Measurements from ENCODE around the gene CCDC85A. TPM values are rescaled to one million over a fixed set of nuclear protein-coding genes. Genes with fewer than 3 reads are reported as not detected.
A peak's percentile ranks its signal among the peaks of the same experiment; 100 is the strongest.
"Not testable (repeated sequence)": the region's sequence is repeated elsewhere in the genome, so short reads cannot be mapped to it uniquely, and the experiment has no call there.

CCDC85A gene
- total and polyA plus RNA-seq, 2 experiments from 2014 or later: 0.21 to 0.24 TPM

- H3K27ac ChIP-seq (ENCODE audit: low read depth): no peak overlapping the region
- H3K9me2 ChIP-seq (ENCODE audit: insufficient read depth): peaks cover 5% of the 10 kb centered on the region
- DNase-seq (ENCODE audit: low spot score) (no peak), ATAC-seq (no peak)
- Mint-ChIP-seq H3K4me3 (no peak overlapping the region), H3K9me3 (peaks cover 9% of the 10 kb centered on the region), H3K27ac (no peak overlapping the region), H3K36me3 (ENCODE audit: low read depth) (peaks cover 7% of the 10 kb centered on the region; the same call in 2 of the 3 replicates), H3K27me3 (ENCODE audit: insufficient read depth, low read depth, poor library complexity) (peaks cover 2% of the 10 kb centered on the region), H3K4me1 (no peaks in the 10 kb centered on the region)
- H4K20me1 ChIP-seq (replicated peaks; ENCODE audit: insufficient read depth): no peaks in the 10 kb centered on the region; the same call in 1 of the 2 replicates
- H3K36me3 ChIP-seq (ENCODE audit: insufficient read depth): no peaks in the 10 kb centered on the region
- H3K27me3 ChIP-seq (ENCODE audit: insufficient read depth): no peaks in the 10 kb centered on the region
- H3F3A ChIP-seq (replicated peaks; ENCODE audit: low read depth): no peaks in the 10 kb centered on the region
- H3K4me3 ChIP-seq: no peak overlapping the region
- no peaks in the 10 kb centered on the region for H3K79me2 ChIP-seq (replicated peaks; ENCODE audit: insufficient read depth)
- no peaks in the 10 kb centered on the region for H3K4me1 ChIP-seq (ENCODE audit: insufficient read depth)
- no peak overlapping the region for H2AFZ ChIP-seq
- TF ChIP-seq JUNB (IDR thresholded peaks at IDR 0.05; ENCODE audit: unreplicated experiment) (no peak), ZNF114 (CRISPR knock-in tag; IDR thresholded peaks at IDR 0.05) (no peak), EZH2phosphoT487 (IDR thresholded peaks at IDR 0.05; ENCODE audit: unreplicated experiment) (no peak), ZNF331 (CRISPR knock-in tag; IDR thresholded peaks at IDR 0.05; ENCODE audit: low read depth) (no peak), ZNF462 (CRISPR knock-in tag; IDR thresholded peaks at IDR 0.05) (no peak), ETS1 (IDR thresholded peaks at IDR 0.05) (no peak), NANOG (IDR thresholded peaks at IDR 0.05; ENCODE audit: borderline replicate concordance) (no peak), STAT1 (IDR thresholded peaks at IDR 0.05; ENCODE audit: unreplicated experiment) (no peak)
- H3K4me2 ChIP-seq: no peak overlapping the region
Measured at GRCh38 chr2:56155188-56155587, 28.6 kb upstream of the CCDC85A start.

GRCh38 chr2:56159875-56160274, 23.9 kb upstream of the CCDC85A start:
- H3K4me3 Mint-ChIP-seq; H4K20me1 ChIP-seq (replicated peaks; ENCODE audit: insufficient read depth); H3K4me3 ChIP-seq; H3K4me1 Mint-ChIP-seq; H3K27me3 ChIP-seq (ENCODE audit: insufficient read depth); H3K27ac ChIP-seq (ENCODE audit: low read depth); H3K36me3 Mint-ChIP-seq (ENCODE audit: low read depth); H2AFZ ChIP-seq; H3K27me3 Mint-ChIP-seq (ENCODE audit: insufficient read depth, low read depth, poor library complexity); H3K27ac Mint-ChIP-seq; ATAC-seq; H3K4me2 ChIP-seq; H3K9me2 ChIP-seq (ENCODE audit: insufficient read depth); H3K36me3 ChIP-seq (ENCODE audit: insufficient read depth); H3K4me1 ChIP-seq (ENCODE audit: insufficient read depth); H3F3A ChIP-seq (replicated peaks; ENCODE audit: low read depth); H3K79me2 ChIP-seq (replicated peaks; ENCODE audit: insufficient read depth): not testable (repeated sequence)
- peaks cover 16% of the 10 kb centered on the region for H3K9me3 Mint-ChIP-seq
- peak; percentile 32 for DNase-seq (ENCODE audit: low spot score)

Measured in GM23338 (cell line).